ENCODE results near the gene SLC25A19.

The SLC25A19 gene

DNA sequence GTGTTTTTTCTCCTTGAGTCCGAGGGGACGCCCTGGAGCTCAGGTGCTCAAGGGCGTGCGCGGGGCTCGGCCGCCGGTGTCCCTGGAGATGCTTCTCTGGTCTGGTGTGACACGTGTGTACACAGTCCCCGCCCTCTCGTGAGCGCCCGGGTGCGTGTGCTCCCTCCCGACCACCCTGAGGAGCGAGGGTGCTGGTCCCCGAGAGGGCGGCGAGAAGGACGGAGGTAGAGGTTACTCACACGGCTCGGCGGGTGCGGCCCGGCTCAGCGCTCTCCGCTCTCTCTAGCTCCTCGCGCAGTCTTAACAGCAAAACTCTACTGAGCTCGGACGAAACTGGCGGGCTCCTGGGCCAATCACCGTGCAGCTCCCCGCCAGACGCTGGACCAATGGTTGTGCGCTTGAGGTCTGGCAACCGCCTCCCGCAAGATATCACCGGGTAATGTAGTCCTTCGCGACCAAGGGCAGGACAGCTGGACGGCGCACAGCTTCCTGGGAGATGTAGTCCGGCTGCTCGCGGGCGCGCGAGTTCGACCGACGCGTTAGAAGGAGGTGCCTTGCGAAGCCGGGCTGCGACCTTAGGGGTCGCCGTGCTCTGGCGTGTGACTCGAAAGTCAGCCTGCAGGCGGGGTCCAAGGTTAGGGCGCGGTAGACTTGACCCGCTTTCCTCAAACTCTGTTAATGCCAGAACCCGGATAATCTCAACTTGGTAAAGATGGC, at the start of gene SLC25A19:
SLC25A19 (minus strand) TSS at position 319 of the 717 bp plus-strand sequence. CDS start 2,669 bp downstream, outside the sequence.
- no peak within 1 kb of the TSS for H3K9ac ChIP-seq
- H3K36me3 ChIP-seq (ENCODE audit: control insufficient read depth, insufficient read depth, low read length): no peaks in the 10 kb centered on the region
- H3K27ac ChIP-seq: peak within 1 kb of the TSS; percentile 83
- H3K4me2 ChIP-seq (ENCODE audit: low read length): peak within 1 kb of the TSS; percentile 75
- no peaks in the 10 kb centered on the region for H3K4me1 ChIP-seq
- H2AFZ ChIP-seq: peak within 1 kb of the TSS; percentile 96
- H3K27me3 ChIP-seq (ENCODE audit: control insufficient read depth, insufficient read depth, low read length): no peaks in the 10 kb centered on the region
- TF ChIP-seq CTCF (IDR thresholded peaks at IDR 0.05): no peak
- H3K79me2 ChIP-seq: peaks cover 3% of the 10 kb centered on the region
- no peaks in the 10 kb centered on the region for H3K9me3 ChIP-seq (ENCODE audit: control insufficient read depth, low read length)
- peak within 1 kb of the TSS; percentile 65 for H3K4me3 ChIP-seq (ENCODE audit: low read depth, low read length)

DNA sequence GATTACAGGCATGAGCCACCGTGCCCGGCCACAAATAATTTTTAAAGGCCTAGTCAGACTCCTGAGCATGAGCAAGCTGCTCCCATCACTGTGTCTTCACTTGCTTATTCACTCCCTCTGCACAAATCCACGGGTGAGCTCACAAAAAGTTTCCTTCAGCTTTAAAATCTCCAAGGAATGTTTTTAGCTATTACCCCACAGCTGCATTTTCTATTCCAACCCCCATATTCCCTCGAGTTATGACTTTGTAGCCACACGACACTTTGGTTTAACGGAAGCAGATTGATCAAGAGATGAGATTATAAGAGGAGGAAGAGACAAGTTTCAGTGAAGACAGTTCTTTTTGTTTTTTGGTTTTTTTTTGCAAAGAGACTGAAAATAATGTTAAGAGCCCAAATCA, 49.1 kb upstream of the SLC25A19 start:
- no peak for TF ChIP-seq CTCF (IDR thresholded peaks at IDR 0.05)
- Histone ChIP-seq H3K79me2 (peaks cover 32% of the 10 kb centered on the region), H3K9ac (no peak overlapping the region), H2AFZ (no peak overlapping the region), H3K36me3 (ENCODE audit: control insufficient read depth, insufficient read depth, low read length) (no peaks in the 10 kb centered on the region), H3K27ac (peak overlapping the region; percentile 63), H3K9me3 (ENCODE audit: control insufficient read depth, low read length) (no peaks in the 10 kb centered on the region), H3K4me1 (peaks cover 25% of the 10 kb centered on the region), H3K27me3 (ENCODE audit: control insufficient read depth, insufficient read depth, low read length) (no peaks in the 10 kb centered on the region), H3K4me2 (ENCODE audit: low read length) (peak overlapping the region; percentile 1), H3K4me3 (ENCODE audit: low read depth, low read length) (no peak overlapping the region)

GRCh38 chr17:75335315-75335714, 46.1 kb upstream of the SLC25A19 start:
- H2AFZ ChIP-seq: no peak overlapping the region
- H3K36me3 ChIP-seq (ENCODE audit: control insufficient read depth, insufficient read depth, low read length): no peaks in the 10 kb centered on the region
- no peak for TF ChIP-seq CTCF (IDR thresholded peaks at IDR 0.05)

GRCh38 chr17:75334723-75335122, 45.5 kb upstream of the SLC25A19 start:
- Histone ChIP-seq H3K79me2 (peaks cover 53% of the 10 kb centered on the region), H3K36me3 (ENCODE audit: control insufficient read depth, insufficient read depth, low read length) (no peaks in the 10 kb centered on the region), H3K27me3 (ENCODE audit: control insufficient read depth, insufficient read depth, low read length) (no peaks in the 10 kb centered on the region), H3K27ac (no peak overlapping the region), H3K4me1 (peaks cover 12% of the 10 kb centered on the region), H3K4me3 (ENCODE audit: low read depth, low read length) (no peak overlapping the region), H3K9me3 (ENCODE audit: control insufficient read depth, low read length) (no peaks in the 10 kb centered on the region), H3K9ac (no peak overlapping the region), H2AFZ (no peak overlapping the region), H3K4me2 (ENCODE audit: low read length) (no peak overlapping the region)
- no peak for TF ChIP-seq CTCF (IDR thresholded peaks at IDR 0.05)

More at GRCh38 chr17:75335315-75335714, 46.1 kb upstream of the SLC25A19 start:
- Histone ChIP-seq H3K4me1 (peaks cover 18% of the 10 kb centered on the region), H3K9me3 (ENCODE audit: control insufficient read depth, low read length) (no peaks in the 10 kb centered on the region), H3K9ac (no peak overlapping the region), H3K4me3 (ENCODE audit: low read depth, low read length) (no peak overlapping the region), H3K27ac (no peak overlapping the region), H3K27me3 (ENCODE audit: control insufficient read depth, insufficient read depth, low read length) (no peaks in the 10 kb centered on the region), H3K4me2 (ENCODE audit: low read length) (no peak overlapping the region), H3K79me2 (peaks cover 48% of the 10 kb centered on the region)

- Histone ChIP-seq H3K36me3 (ENCODE audit: control insufficient read depth, insufficient read depth, low read length) (no peaks in the 10 kb centered on the region), H3K27me3 (ENCODE audit: control insufficient read depth, insufficient read depth, low read length) (no peaks in the 10 kb centered on the region), H2AFZ (no peak overlapping the region), H3K4me1 (no peaks in the 10 kb centered on the region), H3K79me2 (peaks cover 69% of the 10 kb centered on the region), H3K4me3 (ENCODE audit: low read depth, low read length) (no peak overlapping the region), H3K4me2 (ENCODE audit: low read length) (no peak overlapping the region), H3K27ac (no peak overlapping the region), H3K9ac (no peak overlapping the region), H3K9me3 (ENCODE audit: control insufficient read depth, low read length) (no peaks in the 10 kb centered on the region)
- TF ChIP-seq CTCF (IDR thresholded peaks at IDR 0.05): no peak
Observed at GRCh38 chr17:75331671-75332070, 42.4 kb upstream of the SLC25A19 start.

Data from parathyroid adenoma (tissue), 2 donors.